DND-41 (cell line): Measurements from ENCODE around the gene PMEL.

Experiments used
- ATAC-seq: fragments of 200-7000 bp; cut with Tn5 transposase; 3 replicates; pipeline ENCODE4 v1.9.1; 2021; ENCODE audit warnings: low read depth; ENCODE audit not compliant: insufficient read depth
- DNase-seq: peaks from one replicate; pipeline ENCODE4 v3.0.0-alpha.2; 2020
- H2AFZ ChIP-seq: 2 replicates; pipeline ENCODE4 v1.6.0; 2012; ENCODE audit warnings: low read depth, low read length
- H3K27ac ChIP-seq: 2 replicates; pipeline ENCODE4 v1.5.1; 2012; ENCODE audit warnings: low read length, inconsistent platforms
- H3K27me3 ChIP-seq: fragments of 200-600 bp; sonication (generic); 2 replicates; pipeline ENCODE4 v1.6.0; 2012; ENCODE audit warnings: low read length, mild to moderate bottlenecking, inconsistent platforms; ENCODE audit not compliant: insufficient read depth, poor library complexity
- H3K36me3 ChIP-seq: 2 replicates; pipeline ENCODE4 v1.5.1; 2012; ENCODE audit warnings: low read length, inconsistent platforms; ENCODE audit not compliant: insufficient read depth
- H3K4me1 ChIP-seq: 2 replicates; pipeline ENCODE4 v1.5.1; 2012; ENCODE audit warnings: mild to moderate bottlenecking, low read length; ENCODE audit not compliant: insufficient read depth
- H3K4me2 ChIP-seq: 2 replicates; pipeline ENCODE4 v1.6.0; 2012; ENCODE audit warnings: mild to moderate bottlenecking, moderate library complexity, low read length, inconsistent platforms; ENCODE audit not compliant: insufficient read depth
- H3K4me3 ChIP-seq, 2 experiments: fragments of 200-600 bp in 1 of 2; shearing (Covaris generic) in 1 of 2; 2 replicates each; pipeline ENCODE4 v1.5.1; 2012 to 2016; ENCODE audit warnings: inconsistent platforms in 2 of 2, low read length in 2 of 2, mild to moderate bottlenecking in 2 of 2, low read depth in 1 of 2, moderate library complexity in 1 of 2
- H3K79me2 ChIP-seq: 2 replicates; pipeline ENCODE4 v1.6.0; 2012; ENCODE audit warnings: low read length, inconsistent platforms; ENCODE audit not compliant: insufficient read depth
- H3K9ac ChIP-seq: 2 replicates; pipeline ENCODE4 v1.6.0; 2012; ENCODE audit warnings: low read depth, mild to moderate bottlenecking, inconsistent platforms, low read length, moderate library complexity
- H3K9me3 ChIP-seq: 2 replicates; pipeline ENCODE4 v1.5.1; 2012; ENCODE audit warnings: low read length, moderate library complexity, mild to moderate bottlenecking, inconsistent platforms; ENCODE audit not compliant: insufficient read depth, severe bottlenecking
- H4K20me1 ChIP-seq: 2 replicates; pipeline ENCODE4 v1.6.0; 2012; ENCODE audit warnings: low read length; ENCODE audit not compliant: insufficient read depth
- EZH2 ChIP-seq: IDR thresholded peaks from 3 replicates; pipeline ENCODE4 v1.6.1; 2012; ENCODE audit warnings: borderline replicate concordance, low read depth, mild to moderate bottlenecking, moderate library complexity, low read length, inconsistent platforms; ENCODE audit not compliant: severe bottlenecking
- TF ChIP-seq, protein P1 (sequence below): IDR thresholded peaks from 2 replicates; pipeline ENCODE4 v1.5.1; 2012; ENCODE audit warnings: borderline replicate concordance, low read length, moderate library complexity, mild to moderate bottlenecking; ENCODE audit not compliant: poor library complexity, severe bottlenecking; ENCODE audit errors: extremely low read depth

Gene PMEL

DNA sequence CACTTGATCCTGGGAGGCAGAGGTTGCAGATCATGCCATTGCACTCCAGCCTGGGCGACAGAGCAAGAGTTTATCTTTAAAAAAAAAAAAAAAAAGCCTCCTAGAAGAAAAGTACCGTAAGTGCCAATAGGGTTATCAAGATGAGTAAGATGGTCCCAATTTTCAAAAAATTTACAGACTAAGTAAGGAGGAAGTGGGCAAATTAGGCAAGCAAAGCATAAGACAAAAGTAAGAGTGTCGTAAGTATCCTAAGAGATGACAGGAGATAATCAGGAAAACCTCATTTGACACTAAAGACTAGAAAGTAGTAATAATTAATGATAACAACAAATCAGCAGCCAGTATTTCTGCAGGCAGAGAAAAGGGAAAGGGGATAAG is 50.4 kb downstream of the PMEL start:
- H3K79me2 ChIP-seq: peaks cover 91% of the 10 kb centered on the region
- H3K4me1 ChIP-seq: no peaks in the 10 kb centered on the region
- TF ChIP-seq, protein P1, sequence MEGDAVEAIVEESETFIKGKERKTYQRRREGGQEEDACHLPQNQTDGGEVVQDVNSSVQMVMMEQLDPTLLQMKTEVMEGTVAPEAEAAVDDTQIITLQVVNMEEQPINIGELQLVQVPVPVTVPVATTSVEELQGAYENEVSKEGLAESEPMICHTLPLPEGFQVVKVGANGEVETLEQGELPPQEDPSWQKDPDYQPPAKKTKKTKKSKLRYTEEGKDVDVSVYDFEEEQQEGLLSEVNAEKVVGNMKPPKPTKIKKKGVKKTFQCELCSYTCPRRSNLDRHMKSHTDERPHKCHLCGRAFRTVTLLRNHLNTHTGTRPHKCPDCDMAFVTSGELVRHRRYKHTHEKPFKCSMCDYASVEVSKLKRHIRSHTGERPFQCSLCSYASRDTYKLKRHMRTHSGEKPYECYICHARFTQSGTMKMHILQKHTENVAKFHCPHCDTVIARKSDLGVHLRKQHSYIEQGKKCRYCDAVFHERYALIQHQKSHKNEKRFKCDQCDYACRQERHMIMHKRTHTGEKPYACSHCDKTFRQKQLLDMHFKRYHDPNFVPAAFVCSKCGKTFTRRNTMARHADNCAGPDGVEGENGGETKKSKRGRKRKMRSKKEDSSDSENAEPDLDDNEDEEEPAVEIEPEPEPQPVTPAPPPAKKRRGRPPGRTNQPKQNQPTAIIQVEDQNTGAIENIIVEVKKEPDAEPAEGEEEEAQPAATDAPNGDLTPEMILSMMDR: no peak
- no peak for TF ChIP-seq EZH2
- no peak overlapping the region for H2AFZ ChIP-seq
- H3K27me3 ChIP-seq: no peaks in the 10 kb centered on the region
- DNase-seq: no peak
- no peak overlapping the region for H3K27ac ChIP-seq
- ATAC-seq: no peak
- no peak overlapping the region for H3K4me3 ChIP-seq
- no peak overlapping the region for H3K9ac ChIP-seq
- no peaks in the 10 kb centered on the region for H3K9me3 ChIP-seq
- H3K36me3 ChIP-seq: peaks cover 52% of the 10 kb centered on the region
- H3K4me2 ChIP-seq: no peak overlapping the region
- peaks cover 28% of the 10 kb centered on the region for H4K20me1 ChIP-seq

DNA sequence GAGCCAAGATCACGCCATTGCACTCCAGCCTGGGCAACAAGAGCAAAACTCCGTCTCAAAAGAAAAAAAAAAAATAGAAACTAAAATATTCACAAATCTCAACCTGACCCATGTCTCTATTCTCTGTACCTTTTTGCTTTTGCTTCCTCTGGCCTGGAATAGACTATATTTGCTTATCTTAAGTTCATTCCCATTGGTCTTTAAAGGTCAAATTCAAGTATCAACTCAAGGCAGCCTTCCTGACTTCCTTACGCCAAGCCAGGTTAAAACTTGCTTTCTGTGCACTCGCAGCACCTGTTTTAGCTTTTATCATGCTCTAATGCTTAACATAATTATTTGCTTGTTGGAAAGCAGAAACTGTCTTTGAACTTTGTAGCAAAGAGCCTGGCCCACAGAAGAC is 52.9 kb downstream of the PMEL start:
- no peak overlapping the region for H3K4me2 ChIP-seq
- no peaks in the 10 kb centered on the region for H3K9me3 ChIP-seq
- no peak overlapping the region for H3K9ac ChIP-seq
- H3K4me1 ChIP-seq: no peaks in the 10 kb centered on the region
- no peak overlapping the region for H2AFZ ChIP-seq
- DNase-seq (no peak), ATAC-seq (no peak)
- peaks cover 87% of the 10 kb centered on the region for H3K79me2 ChIP-seq
- H4K20me1 ChIP-seq: peaks cover 23% of the 10 kb centered on the region
- peaks cover 48% of the 10 kb centered on the region for H3K36me3 ChIP-seq
- H3K4me3 ChIP-seq: no peak overlapping the region
- TF ChIP-seq, protein P1: no peak
- no peak for TF ChIP-seq EZH2
- no peak overlapping the region for H3K27ac ChIP-seq
- no peaks in the 10 kb centered on the region for H3K27me3 ChIP-seq

DNA sequence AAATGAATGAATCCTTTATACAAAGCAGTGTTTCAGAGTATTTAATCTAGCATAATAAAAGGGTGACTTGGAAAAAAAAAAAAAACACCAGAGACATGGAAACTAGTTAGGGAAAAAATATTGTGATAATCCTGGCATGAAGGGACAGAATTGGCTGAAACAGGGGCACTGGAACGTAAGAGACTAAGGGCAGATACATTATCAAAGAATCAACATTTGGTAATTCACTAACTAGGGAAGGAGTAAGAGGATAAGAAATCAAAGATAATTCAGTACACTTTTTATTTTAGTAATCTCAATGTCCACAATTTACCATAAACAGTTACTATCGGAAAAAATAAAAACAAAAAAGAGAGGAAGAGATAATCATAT is 56.3 kb downstream of the PMEL start:
- H3K4me3 ChIP-seq: no peak overlapping the region
- peaks cover 64% of the 10 kb centered on the region for H3K79me2 ChIP-seq
- H3K36me3 ChIP-seq: peaks cover 25% of the 10 kb centered on the region; the same call in 1 of the 2 replicates
- no peak overlapping the region for H3K27ac ChIP-seq
- H3K9ac ChIP-seq: no peak overlapping the region
- H3K27me3 ChIP-seq: no peaks in the 10 kb centered on the region
- DNase-seq (no peak), ATAC-seq (no peak)
- H2AFZ ChIP-seq: no peak overlapping the region
- H4K20me1 ChIP-seq: peaks cover 5% of the 10 kb centered on the region; the same call in 1 of the 2 replicates
- no peaks in the 10 kb centered on the region for H3K9me3 ChIP-seq
- TF ChIP-seq EZH2: no peak
- TF ChIP-seq, protein P1: no peak
- H3K4me2 ChIP-seq: no peak overlapping the region
- H3K4me1 ChIP-seq: no peaks in the 10 kb centered on the region
